ENCODE measurements around the gene COX10. TPM values are rescaled to one million over a fixed set of nuclear protein-coding genes. Genes with fewer than 3 reads are reported as not detected.

COX10 gene
- polyA plus RNA-seq, 1 donor (not counting 4 experiments of a cell fraction or from before 2014, with no cell fraction given): 14.3 TPM

GRCh38 chr17:14201021-14201987 is 132.0 kb downstream of the COX10 start:
- dilution Hi-C loops (cut with MboI; ENCODE audit: extremely low pct_ligation_motif_present, low sequenced_read_pairs): no loop called here
- no peak for FAIRE-seq
- H4K20me1 ChIP-seq (ENCODE audit: control insufficient read depth, extremely low read depth, insufficient read depth, low read length): peaks cover 5% of the 10 kb centered on the region

GRCh38 chr17:14201988-14202380 is 132.7 kb downstream of the COX10 start:
- Histone ChIP-seq H4K20me1 (ENCODE audit: control insufficient read depth, extremely low read depth, insufficient read depth, low read length) (peaks cover 11% of the 10 kb centered on the region), H3K27ac (ENCODE audit: control insufficient read depth, insufficient read depth, low read length) (no peak overlapping the region), H2AFZ (ENCODE audit: control insufficient read depth, low read length) (no peak overlapping the region), H3K36me3 (ENCODE audit: control insufficient read depth in 2 of 2, extremely low read depth in 1 of 2, insufficient read depth in 2 of 2, low read length in 2 of 2) (no peaks in the 10 kb centered on the region), H3K27me3 (ENCODE audit: control insufficient read depth, extremely low read depth, insufficient read depth, low read length) (no peaks in the 10 kb centered on the region), H3K4me3 (ENCODE audit: control insufficient read depth in 2 of 3, extremely low read depth in 1 of 3, insufficient read depth in 2 of 3, low read depth in 1 of 3, low read length in 3 of 3) (no peak overlapping the region), H3K9me3 (ENCODE audit: control insufficient read depth, low read depth, low read length) (no peaks in the 10 kb centered on the region), H3K79me2 (ENCODE audit: control insufficient read depth, insufficient read depth, low read length) (no peaks in the 10 kb centered on the region), H3K9me1 (ENCODE audit: control insufficient read depth, extremely low read depth, insufficient read depth, low read length) (peaks cover 2% of the 10 kb centered on the region), H3K4me1 (ENCODE audit: control insufficient read depth, extremely low read depth, insufficient read depth, low read length) (peaks cover 11% of the 10 kb centered on the region), H3K9ac (ENCODE audit: control insufficient read depth, extremely low read depth, insufficient read depth, low read length) (no peak overlapping the region), H3K4me2 (ENCODE audit: control insufficient read depth, extremely low read depth, insufficient read depth, low read depth, low read length) (no peak overlapping the region)
- dilution Hi-C loops (cut with MboI; ENCODE audit: extremely low pct_ligation_motif_present, low sequenced_read_pairs): no loop called here
- TF ChIP-seq CTCF (optimal IDR thresholded peaks at IDR 0.05 in 1 of 3, IDR thresholded peaks at IDR 0.05 in 1 of 3, conservative IDR thresholded peaks at IDR 0.05 in 1 of 3; ENCODE audit: extremely low read depth in 1 of 3, insufficient read depth in 2 of 3, low read length in 3 of 3) (no peak), EZH2 (IDR thresholded peaks at IDR 0.05; ENCODE audit: low read length) (no peak)
- DNase-seq (ENCODE audit: low read depth, low spot score) (no peak), FAIRE-seq (no peak)

More at GRCh38 chr17:14201021-14201987, 132.0 kb downstream of the COX10 start:
- peaks cover 8% of the 10 kb centered on the region for H3K4me1 ChIP-seq (ENCODE audit: control insufficient read depth, extremely low read depth, insufficient read depth, low read length)
- no peak overlapping the region for H3K4me2 ChIP-seq (ENCODE audit: control insufficient read depth, extremely low read depth, insufficient read depth, low read depth, low read length)
- H3K36me3 ChIP-seq (ENCODE audit: control insufficient read depth in 2 of 2, extremely low read depth in 1 of 2, insufficient read depth in 2 of 2, low read length in 2 of 2): peaks cover 0 to 2% of the 10 kb centered on the region in 2 experiments
- no peak overlapping the region for H3K4me3 ChIP-seq (ENCODE audit: control insufficient read depth in 2 of 3, extremely low read depth in 1 of 3, insufficient read depth in 2 of 3, low read depth in 1 of 3, low read length in 3 of 3)
- H3K9ac ChIP-seq (ENCODE audit: control insufficient read depth, extremely low read depth, insufficient read depth, low read length): no peak overlapping the region
- H3K27me3 ChIP-seq (ENCODE audit: control insufficient read depth, extremely low read depth, insufficient read depth, low read length): no peaks in the 10 kb centered on the region
- DNase-seq (ENCODE audit: low read depth, low spot score): no peak
- no peak overlapping the region for H3K27ac ChIP-seq (ENCODE audit: control insufficient read depth, insufficient read depth, low read length)
- no peaks in the 10 kb centered on the region for H3K79me2 ChIP-seq (ENCODE audit: control insufficient read depth, insufficient read depth, low read length)
- TF ChIP-seq EZH2 (IDR thresholded peaks at IDR 0.05; ENCODE audit: low read length) (no peak), CTCF (optimal IDR thresholded peaks at IDR 0.05 in 1 of 3, IDR thresholded peaks at IDR 0.05 in 1 of 3, conservative IDR thresholded peaks at IDR 0.05 in 1 of 3; ENCODE audit: extremely low read depth in 1 of 3, insufficient read depth in 2 of 3, low read length in 3 of 3) (no peak)
- H3K9me1 ChIP-seq (ENCODE audit: control insufficient read depth, extremely low read depth, insufficient read depth, low read length): no peaks in the 10 kb centered on the region
- no peak overlapping the region for H2AFZ ChIP-seq (ENCODE audit: control insufficient read depth, low read length)
- H3K9me3 ChIP-seq (ENCODE audit: control insufficient read depth, low read depth, low read length): no peaks in the 10 kb centered on the region

Measured in keratinocyte (primary cell).